ENCODE data around the gene TMEM63C.
A peak's percentile ranks its signal among the peaks of the same experiment; 100 is the strongest.

Gene TMEM63C

DNA sequence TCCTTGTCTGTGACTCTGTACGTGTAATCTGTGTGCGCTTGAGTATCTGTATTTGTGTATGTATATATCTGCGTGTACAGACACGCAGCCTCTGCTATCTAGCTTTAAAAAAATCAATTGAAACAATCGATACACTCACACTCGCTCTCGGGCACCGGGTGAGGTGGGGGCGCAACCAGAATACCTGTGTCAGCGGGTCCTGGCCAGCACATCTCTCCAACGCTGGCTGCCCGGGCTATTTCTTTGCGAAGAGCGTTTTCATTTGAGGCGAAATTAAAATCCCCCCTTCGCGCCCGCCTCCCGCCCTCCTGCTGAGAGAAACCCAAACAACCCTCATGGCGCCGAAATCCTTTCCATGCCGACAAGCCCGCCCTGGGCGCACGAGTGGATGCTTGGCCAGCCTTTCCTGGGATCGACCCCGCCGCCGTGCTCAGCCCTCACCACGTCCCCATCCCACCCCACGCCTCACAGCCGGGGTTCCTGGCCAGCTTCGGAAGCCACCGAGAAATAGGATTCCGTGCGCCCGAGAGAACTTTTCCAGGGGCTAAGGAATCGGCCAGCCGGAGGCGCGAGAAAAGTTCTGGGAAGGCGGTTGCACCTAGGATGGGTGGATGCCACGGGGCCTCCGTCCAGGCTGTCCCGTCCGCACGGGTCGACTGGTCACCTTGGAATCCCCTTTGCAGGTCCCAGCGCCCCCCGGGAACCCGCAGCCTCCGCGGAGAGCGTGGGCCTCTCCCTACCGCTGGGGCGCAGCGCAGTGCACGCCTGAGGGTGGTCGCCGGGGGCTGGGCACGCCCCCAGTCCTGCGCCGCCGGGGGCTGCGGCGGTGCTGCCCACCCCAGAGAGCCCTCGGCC, 41.0 kb upstream of the TMEM63C start:
- TF ChIP-seq, protein P1, sequence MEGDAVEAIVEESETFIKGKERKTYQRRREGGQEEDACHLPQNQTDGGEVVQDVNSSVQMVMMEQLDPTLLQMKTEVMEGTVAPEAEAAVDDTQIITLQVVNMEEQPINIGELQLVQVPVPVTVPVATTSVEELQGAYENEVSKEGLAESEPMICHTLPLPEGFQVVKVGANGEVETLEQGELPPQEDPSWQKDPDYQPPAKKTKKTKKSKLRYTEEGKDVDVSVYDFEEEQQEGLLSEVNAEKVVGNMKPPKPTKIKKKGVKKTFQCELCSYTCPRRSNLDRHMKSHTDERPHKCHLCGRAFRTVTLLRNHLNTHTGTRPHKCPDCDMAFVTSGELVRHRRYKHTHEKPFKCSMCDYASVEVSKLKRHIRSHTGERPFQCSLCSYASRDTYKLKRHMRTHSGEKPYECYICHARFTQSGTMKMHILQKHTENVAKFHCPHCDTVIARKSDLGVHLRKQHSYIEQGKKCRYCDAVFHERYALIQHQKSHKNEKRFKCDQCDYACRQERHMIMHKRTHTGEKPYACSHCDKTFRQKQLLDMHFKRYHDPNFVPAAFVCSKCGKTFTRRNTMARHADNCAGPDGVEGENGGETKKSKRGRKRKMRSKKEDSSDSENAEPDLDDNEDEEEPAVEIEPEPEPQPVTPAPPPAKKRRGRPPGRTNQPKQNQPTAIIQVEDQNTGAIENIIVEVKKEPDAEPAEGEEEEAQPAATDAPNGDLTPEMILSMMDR (IDR thresholded peaks at IDR 0.05; ENCODE audit: insufficient read depth, low read depth, low read length, missing control alignments), result no peak
- no peak for DNase-seq (ENCODE audit: low read depth)
- H3K4me3 ChIP-seq (ENCODE audit: low read depth, low read length), result no peak overlapping the region

DNA sequence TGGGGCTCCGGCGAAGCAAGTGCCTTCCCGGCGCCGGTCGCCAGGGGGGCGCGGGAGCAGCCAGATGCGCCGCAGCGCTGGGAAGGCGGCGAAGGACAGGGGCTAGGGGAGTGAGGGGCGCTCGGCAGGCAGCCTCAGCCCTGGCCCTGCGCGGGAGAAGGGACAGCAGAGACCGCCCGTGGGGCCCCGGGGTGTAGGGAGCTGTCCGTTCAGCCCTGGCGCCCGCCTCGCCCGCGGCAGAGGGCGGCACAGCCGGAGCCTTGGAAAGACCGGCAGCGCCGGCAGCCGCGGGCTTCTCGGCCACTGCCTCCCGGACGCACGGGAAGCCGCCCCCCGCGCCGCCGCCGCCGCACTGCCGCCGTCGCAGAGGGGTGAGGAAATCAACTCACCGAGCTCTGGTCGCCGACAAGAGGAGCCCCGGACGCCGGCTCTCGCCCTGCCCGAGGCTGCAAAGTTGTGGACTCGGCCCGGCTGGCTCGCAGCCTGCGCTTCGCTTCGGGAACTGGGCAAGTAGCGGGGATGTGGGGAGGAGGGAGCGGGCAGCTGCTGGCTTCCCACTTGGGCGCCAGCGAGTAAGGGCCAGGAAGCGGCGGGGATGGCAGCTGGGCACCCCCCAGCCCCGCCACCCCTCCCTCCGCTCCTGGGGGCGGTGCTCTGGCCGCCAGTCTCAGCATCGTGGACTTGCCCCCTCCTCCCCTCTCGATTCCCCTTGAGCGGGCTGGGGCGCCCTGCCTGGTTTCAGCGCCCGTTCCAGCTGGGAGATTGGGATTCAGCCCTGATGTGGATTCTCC, 40.2 kb upstream of the TMEM63C start, which contains the start of gene ZDHHC22:
ZDHHC22 (minus strand) TSS at position 578 of the 791 bp plus-strand sequence. CDS start 2,053 bp downstream, outside the sequence.
- DNase-seq (ENCODE audit: low read depth), result no peak
- H3K4me3 ChIP-seq (ENCODE audit: low read depth, low read length), result no peak within 1 kb of the TSS

DNA sequence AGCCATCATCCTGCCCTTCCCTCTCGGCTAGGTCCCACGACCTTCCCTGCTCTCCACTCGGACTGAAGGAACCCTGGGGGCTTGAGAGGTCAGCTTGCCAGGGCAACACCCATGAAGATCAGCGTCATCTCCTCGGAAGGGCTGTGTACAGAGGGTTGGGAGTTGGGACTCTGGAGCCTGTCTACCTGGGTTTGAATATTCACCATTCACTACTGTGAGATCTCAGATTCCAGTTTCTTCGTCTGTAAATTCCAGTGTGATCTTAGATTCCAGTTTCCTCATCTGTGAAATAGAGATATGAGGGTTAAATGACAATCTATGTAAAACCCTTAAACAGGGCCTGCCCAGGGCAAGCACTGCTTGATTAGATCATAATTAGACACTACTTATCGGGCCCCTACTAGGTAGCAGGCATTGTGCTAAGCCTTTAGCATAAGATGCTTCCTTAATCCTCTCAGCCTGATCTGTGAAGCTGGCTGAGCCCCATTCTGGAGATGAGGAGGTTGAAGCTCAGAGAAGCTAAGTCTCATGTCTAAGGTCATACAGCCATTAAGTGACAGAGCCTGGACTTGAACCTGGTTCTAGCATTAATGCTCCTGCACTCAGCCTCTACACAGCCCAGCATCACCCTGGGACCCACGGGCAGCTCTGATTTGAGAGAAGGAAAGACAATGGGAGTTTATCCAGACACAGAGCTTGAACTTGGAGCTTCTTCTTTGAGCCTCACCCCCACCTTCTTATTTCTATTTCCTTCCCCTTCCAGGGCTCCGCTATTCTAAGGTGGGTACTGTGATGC, 39.4 kb upstream of the TMEM63C start:
- no peak for DNase-seq (ENCODE audit: low read depth)
- TF ChIP-seq, protein P1 (IDR thresholded peaks at IDR 0.05; ENCODE audit: insufficient read depth, low read depth, low read length, missing control alignments), result no peak
- H3K4me3 ChIP-seq (ENCODE audit: low read depth, low read length), result no peak overlapping the region

More for the DNA sequence above, 40.2 kb upstream of the TMEM63C start, which contains the start of gene ZDHHC22:
- TF ChIP-seq, protein P1 (IDR thresholded peaks at IDR 0.05; ENCODE audit: insufficient read depth, low read depth, low read length, missing control alignments), result peak; percentile 34

DNA sequence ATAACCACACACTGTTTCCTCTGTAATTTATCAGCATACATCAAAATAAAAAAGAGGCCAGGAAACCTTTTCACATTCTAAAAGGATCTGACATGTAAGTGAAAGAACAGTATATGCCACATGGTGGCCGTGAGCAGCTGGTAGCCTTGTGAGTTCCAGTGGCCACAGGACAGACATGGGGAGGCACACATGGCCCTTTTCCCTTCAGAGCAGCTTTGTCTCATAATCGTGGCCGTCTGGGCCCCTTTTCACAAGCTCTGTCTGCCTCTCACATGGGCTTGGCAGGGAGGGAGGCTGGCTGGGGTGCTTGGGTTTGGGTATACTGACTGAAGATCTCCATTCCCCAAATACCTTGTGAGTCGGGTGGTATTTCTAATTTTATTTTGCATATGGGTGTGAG, 38.5 kb upstream of the TMEM63C start:
- DNase-seq (ENCODE audit: low read depth), result no peak
- TF ChIP-seq, protein P1 (IDR thresholded peaks at IDR 0.05; ENCODE audit: insufficient read depth, low read depth, low read length, missing control alignments), result no peak
- H3K4me3 ChIP-seq (ENCODE audit: low read depth, low read length), result no peak overlapping the region

DNA sequence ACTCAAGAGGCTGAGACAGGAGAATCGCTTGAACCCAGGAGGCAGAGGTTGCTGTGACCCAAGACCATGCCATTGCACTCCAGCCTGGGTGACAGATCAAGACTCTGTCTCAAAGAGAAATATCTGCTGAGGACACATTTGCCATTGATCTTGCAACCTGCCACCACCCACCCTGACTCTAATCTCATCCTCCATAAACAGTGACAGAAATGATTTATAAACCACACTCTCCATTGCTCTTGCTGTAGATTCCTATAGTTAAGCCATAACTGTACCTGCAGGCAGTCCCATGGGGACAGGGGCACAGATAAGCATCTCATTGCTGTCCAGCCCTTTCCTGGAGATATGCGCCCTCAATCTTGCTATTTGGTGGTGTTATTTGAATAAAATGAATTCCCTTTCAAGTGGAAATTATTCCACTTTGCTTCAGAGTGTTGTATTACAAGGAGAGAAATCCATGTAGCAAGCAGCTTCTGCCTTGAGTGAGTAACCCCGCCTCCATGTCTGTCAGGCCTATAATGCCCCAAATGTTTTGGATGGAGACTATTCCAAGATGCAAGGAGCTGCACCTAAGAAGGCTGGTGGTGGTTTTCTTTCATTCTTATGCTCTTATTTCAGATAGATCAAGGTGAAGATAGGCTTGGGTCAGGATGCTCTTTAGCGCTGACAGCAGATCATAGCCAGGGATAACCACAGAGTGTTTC, 37.0 kb upstream of the TMEM63C start:
- no peak overlapping the region for H3K4me3 ChIP-seq (ENCODE audit: low read depth, low read length)
- TF ChIP-seq, protein P1 (IDR thresholded peaks at IDR 0.05; ENCODE audit: insufficient read depth, low read depth, low read length, missing control alignments), result no peak
- DNase-seq (ENCODE audit: low read depth), result no peak

Measured in GM12865 (cell line).